Stimulated activated naive B cell treated with anti-CD40 and anti-IgM and Interleukin-4, amounts not matched to agents 10 μg/mL and 1 μg/mL and 100 μg/mL, for 72 hours (primary cell): ENCODE results near the gene BMP6.
A peak's percentile ranks its signal among the peaks of the same experiment; 100 is the strongest.
"Not testable (repeated sequence)": the region's sequence is repeated elsewhere in the genome, so short reads cannot be mapped to it uniquely, and the experiment has no call there.

Experiments used
- ATAC-seq, 2 donors: fragments of 150-1000 bp; cut with Tn5 transposase; replicated peaks; 2 replicates each; pipeline ENCODE4 v1.10.0; 2021; ENCODE audit warnings: moderate library complexity in 1 of 2
- DNase-seq: peaks from one replicate; pipeline ENCODE4 v3.0.0; 2021
- H3K27ac Mint-ChIP-seq: one replicate; pipeline ENCODE4 v1.8.0; 2022; ENCODE audit warnings: mild to moderate bottlenecking, mixed read lengths
- H3K27me3 Mint-ChIP-seq, 2 donors: one replicate each; pipeline ENCODE4 v1.8.0; 2022; ENCODE audit warnings: mixed read lengths in 2 of 2
- H3K36me3 Mint-ChIP-seq, 2 donors: one replicate each; pipeline ENCODE4 v1.8.0; 2022; ENCODE audit warnings: mixed read lengths in 2 of 2, mild to moderate bottlenecking in 1 of 2
- H3K4me1 Mint-ChIP-seq, 2 donors: one replicate each; pipeline ENCODE4 v1.8.0; 2022; ENCODE audit warnings: mixed read lengths in 2 of 2, mild to moderate bottlenecking in 1 of 2
- H3K4me3 Mint-ChIP-seq, 2 donors: one replicate each; pipeline ENCODE4 v1.8.0; 2022; ENCODE audit warnings: mild to moderate bottlenecking in 2 of 2, mixed read lengths in 2 of 2, moderate library complexity in 1 of 2
- H3K9me3 Mint-ChIP-seq, 2 donors: one replicate each; pipeline ENCODE4 v1.8.0; 2022; ENCODE audit warnings: mixed read lengths in 2 of 2, mild to moderate bottlenecking in 1 of 2

Gene BMP6

DNA sequence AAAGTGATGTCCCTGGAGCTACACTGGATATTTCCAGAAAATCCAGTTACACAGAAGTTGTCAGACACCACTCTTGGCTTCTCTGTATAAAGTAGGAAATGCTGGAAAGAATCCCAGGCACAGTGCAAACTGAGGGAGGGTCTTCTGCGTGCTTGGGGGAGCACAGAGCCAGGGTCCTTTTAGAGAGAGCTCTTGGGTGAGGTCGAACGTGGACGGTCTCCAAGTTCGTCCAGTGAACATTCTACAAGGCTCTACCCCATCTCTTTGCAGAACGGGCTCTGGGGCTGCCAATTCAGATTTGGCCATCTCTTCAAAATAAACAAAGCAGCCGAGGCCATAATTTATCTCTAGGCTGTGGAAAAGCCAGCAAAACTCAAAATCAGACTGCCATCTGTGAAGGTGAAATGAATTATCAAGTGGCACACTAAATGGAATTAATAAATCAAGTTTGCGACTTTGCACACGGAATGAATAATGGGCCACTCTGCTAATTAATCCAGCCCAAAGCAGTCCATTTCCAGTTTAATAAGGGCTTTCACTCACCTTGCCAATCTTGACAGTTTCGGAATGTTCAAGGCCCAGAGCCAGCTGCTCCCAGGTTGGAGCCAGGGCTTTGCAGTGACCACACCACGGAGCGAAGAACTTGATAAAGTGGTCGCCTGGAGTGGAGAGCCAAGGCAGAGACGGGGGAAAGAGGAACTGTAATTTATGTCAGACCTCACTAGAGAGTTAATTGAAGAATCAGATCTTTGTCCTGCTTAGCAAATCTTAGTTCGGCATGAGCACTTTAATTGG lies 165.4 kb downstream of the BMP6 start:
- H3K27ac Mint-ChIP-seq = peak overlapping the region; percentile 9
- ATAC-seq = no peak
- no peaks in the 10 kb centered on the region for H3K27me3 Mint-ChIP-seq
- no peak for DNase-seq
- H3K4me1 Mint-ChIP-seq = peaks cover 0 to 8% of the 10 kb centered on the region in 2 donors
- peaks cover 68 to 75% of the 10 kb centered on the region in 2 donors for H3K36me3 Mint-ChIP-seq
- no peak overlapping the region for H3K4me3 Mint-ChIP-seq
- H3K9me3 Mint-ChIP-seq = no peaks in the 10 kb centered on the region

DNA sequence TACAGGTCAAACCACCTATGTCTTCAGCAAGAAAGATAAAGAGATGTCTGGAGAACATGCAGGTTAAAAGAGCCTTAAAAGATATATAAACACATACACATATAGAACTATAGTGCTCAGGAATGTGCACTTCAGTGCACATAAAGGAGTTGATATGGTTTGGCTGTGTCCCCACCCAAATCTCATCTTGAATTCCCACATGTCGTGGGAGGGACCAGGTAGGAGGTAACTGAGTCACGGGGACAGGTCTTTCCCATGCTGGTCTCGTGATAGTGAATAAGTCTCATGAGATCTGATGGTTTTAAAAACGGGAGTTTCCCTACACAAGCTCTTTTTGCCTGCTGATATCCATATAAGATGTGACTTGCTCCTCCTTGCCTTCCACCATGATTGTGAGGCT lies 166.5 kb downstream of the BMP6 start:
- peaks cover 59 to 67% of the 10 kb centered on the region in 2 donors for H3K36me3 Mint-ChIP-seq
- H3K9me3 Mint-ChIP-seq, H3K27ac Mint-ChIP-seq: not testable (repeated sequence)

DNA sequence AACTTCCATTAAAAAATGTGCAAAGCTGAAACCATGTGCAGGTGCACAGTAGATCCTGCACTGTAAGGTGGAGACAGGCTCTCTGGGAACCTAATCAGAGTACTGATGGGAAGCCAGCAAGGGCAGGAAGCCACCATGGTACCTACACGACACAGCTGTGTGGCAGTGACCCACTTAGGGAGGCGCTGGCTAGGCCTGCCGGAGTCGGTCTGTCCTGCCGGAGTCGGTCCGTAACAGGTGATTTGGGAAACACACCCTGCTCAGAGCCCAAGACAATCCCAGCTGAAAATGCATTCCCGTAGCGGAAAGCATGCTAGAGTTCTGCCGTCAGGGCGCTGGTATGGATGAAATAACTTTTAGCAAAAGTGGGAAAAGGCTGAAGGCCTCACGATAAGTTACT lies 167.4 kb downstream of the BMP6 start:
- Mint-ChIP-seq H3K9me3 (no peaks in the 10 kb centered on the region), H3K27ac (peak overlapping the region; percentile 25), H3K4me3 (no peak overlapping the region), H3K36me3 (peaks cover 58 to 68% of the 10 kb centered on the region in 2 donors), H3K27me3 (no peaks in the 10 kb centered on the region), H3K4me1 (peaks cover 6 to 7% of the 10 kb centered on the region in 2 donors)
- DNase-seq = no peak
- no peak for ATAC-seq

More for the DNA sequence above, 166.5 kb downstream of the BMP6 start:
- H3K4me3 Mint-ChIP-seq, ATAC-seq, DNase-seq, H3K4me1 Mint-ChIP-seq, H3K27me3 Mint-ChIP-seq: not testable (repeated sequence)

GRCh38 chr6:7894262-7895124 lies 168.6 kb downstream of the BMP6 start:
- no peak overlapping the region for H3K27ac Mint-ChIP-seq
- no peak overlapping the region for H3K4me3 Mint-ChIP-seq
- ATAC-seq (no peak), DNase-seq (no peak)
- peaks cover 9 to 13% of the 10 kb centered on the region in 2 donors for H3K4me1 Mint-ChIP-seq
- peaks cover 61 to 71% of the 10 kb centered on the region in 2 donors for H3K36me3 Mint-ChIP-seq
- H3K9me3 Mint-ChIP-seq = no peaks in the 10 kb centered on the region
- no peaks in the 10 kb centered on the region for H3K27me3 Mint-ChIP-seq

- no peaks in the 10 kb centered on the region for H3K27me3 Mint-ChIP-seq
- DNase-seq (no peak), ATAC-seq (no peak)
- no peak overlapping the region for H3K27ac Mint-ChIP-seq
- no peak overlapping the region for H3K4me3 Mint-ChIP-seq
- H3K4me1 Mint-ChIP-seq = peaks cover 9 to 16% of the 10 kb centered on the region in 2 donors
- peaks cover 62 to 74% of the 10 kb centered on the region in 2 donors for H3K36me3 Mint-ChIP-seq
- no peaks in the 10 kb centered on the region for H3K9me3 Mint-ChIP-seq
Observed at GRCh38 chr6:7895125-7895423, 169.2 kb downstream of the BMP6 start.

DNA sequence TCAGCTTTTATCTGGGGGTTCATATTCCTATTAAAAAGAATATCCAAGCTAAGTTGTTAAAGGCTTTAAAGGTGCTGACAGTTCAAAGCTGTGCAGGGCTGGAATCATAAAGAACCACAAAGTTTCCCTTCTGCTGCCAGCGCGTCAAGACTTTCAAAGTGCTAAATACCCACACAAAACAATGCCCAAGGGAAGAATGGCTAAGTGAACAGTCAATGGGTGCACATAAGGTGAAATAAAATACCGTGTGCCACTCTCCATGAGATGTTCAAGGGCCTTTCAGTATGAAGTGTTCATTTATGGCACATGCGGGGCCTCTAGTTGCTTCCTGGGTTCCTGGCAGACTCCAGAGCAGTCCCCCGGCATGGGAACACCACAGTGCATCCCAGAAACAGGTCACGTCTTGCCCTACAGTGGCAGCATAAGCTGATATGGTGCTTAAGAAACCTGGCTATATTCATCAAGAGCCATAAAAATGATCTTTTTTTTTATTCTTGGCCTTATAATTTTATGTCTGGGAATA lies 170.6 kb downstream of the BMP6 start:
- no peak for DNase-seq
- no peak overlapping the region for H3K27ac Mint-ChIP-seq
- peaks cover 63 to 79% of the 10 kb centered on the region in 2 donors for H3K36me3 Mint-ChIP-seq
- ATAC-seq = no peak
- no peak overlapping the region for H3K4me3 Mint-ChIP-seq
- H3K4me1 Mint-ChIP-seq = peaks cover 18 to 30% of the 10 kb centered on the region in 2 donors
- H3K27me3 Mint-ChIP-seq = no peaks in the 10 kb centered on the region
- H3K9me3 Mint-ChIP-seq = no peaks in the 10 kb centered on the region

DNA sequence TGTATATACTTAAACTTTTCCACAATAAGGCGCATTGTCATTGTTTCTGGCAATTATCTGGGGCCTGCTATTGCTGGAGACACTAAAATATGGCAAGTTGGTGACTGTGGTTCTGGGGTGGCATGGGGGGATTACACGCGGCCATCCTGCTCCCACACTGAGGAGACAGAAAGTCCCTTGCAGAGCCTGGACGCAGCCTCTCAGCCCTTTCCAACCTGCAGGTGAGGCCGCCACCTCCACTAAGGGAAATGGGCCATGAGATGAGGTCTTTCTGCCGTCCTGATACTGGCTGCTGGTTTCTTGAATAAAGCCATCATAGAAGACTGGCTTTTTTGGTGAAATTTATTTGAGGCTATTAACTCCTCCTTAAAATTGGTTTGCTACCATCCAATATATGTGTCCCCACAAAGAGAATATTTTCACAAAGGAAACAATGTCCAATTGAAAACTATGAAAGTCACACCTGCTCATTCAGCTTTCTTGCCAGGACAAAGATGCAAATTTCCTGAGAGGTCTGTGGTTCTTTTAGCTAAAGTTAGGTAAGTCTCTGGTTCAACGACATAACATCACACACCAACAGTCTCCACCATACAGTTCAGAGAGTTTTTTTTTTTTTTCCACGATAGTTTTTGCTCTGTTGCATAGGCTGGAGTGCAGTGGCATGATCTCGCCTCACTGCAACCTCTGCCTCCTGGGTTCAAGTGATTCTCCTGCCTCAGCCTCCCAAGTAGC lies 171.7 kb downstream of the BMP6 start:
- peaks cover 60 to 78% of the 10 kb centered on the region in 2 donors for H3K36me3 Mint-ChIP-seq
- ATAC-seq = no peak
- no peak overlapping the region for H3K4me3 Mint-ChIP-seq
- H3K9me3 Mint-ChIP-seq = no peaks in the 10 kb centered on the region
- H3K4me1 Mint-ChIP-seq = peaks cover 24 to 41% of the 10 kb centered on the region in 2 donors
- no peak for DNase-seq
- no peaks in the 10 kb centered on the region for H3K27me3 Mint-ChIP-seq
- H3K27ac Mint-ChIP-seq = no peak overlapping the region

- H3K9me3 Mint-ChIP-seq, H3K27me3 Mint-ChIP-seq, H3K27ac Mint-ChIP-seq, H3K4me3 Mint-ChIP-seq, ATAC-seq, DNase-seq: not testable (repeated sequence)
- Mint-ChIP-seq H3K4me1 (peaks cover 28 to 47% of the 10 kb centered on the region in 2 donors), H3K36me3 (peaks cover 65 to 82% of the 10 kb centered on the region in 2 donors)
Observed at GRCh38 chr6:7898193-7898586, 172.3 kb downstream of the BMP6 start.

GRCh38 chr6:7899101-7899888 lies 173.4 kb downstream of the BMP6 start:
- no peaks in the 10 kb centered on the region for H3K27me3 Mint-ChIP-seq
- H3K9me3 Mint-ChIP-seq = no peaks in the 10 kb centered on the region
- H3K4me1 Mint-ChIP-seq = peaks cover 28 to 49% of the 10 kb centered on the region in 2 donors
- ATAC-seq (peak; percentile 58 to 63), DNase-seq (no peak)
- peaks cover 60 to 77% of the 10 kb centered on the region in 2 donors for H3K36me3 Mint-ChIP-seq
- no peak overlapping the region for H3K27ac Mint-ChIP-seq
- H3K4me3 Mint-ChIP-seq = no peak overlapping the region

GRCh38 chr6:7899889-7900213 lies 174.0 kb downstream of the BMP6 start:
- H3K4me3 Mint-ChIP-seq = no peak overlapping the region
- peaks cover 30 to 51% of the 10 kb centered on the region in 2 donors for H3K4me1 Mint-ChIP-seq
- peaks cover 61 to 77% of the 10 kb centered on the region in 2 donors for H3K36me3 Mint-ChIP-seq
- ATAC-seq (no peak), DNase-seq (no peak)
- no peaks in the 10 kb centered on the region for H3K9me3 Mint-ChIP-seq
- no peaks in the 10 kb centered on the region for H3K27me3 Mint-ChIP-seq
- no peak overlapping the region for H3K27ac Mint-ChIP-seq

- H3K27ac Mint-ChIP-seq = peak overlapping the region; percentile 42
Observed at GRCh38 chr6:7900621-7901020, 174.7 kb downstream of the BMP6 start.

DNA sequence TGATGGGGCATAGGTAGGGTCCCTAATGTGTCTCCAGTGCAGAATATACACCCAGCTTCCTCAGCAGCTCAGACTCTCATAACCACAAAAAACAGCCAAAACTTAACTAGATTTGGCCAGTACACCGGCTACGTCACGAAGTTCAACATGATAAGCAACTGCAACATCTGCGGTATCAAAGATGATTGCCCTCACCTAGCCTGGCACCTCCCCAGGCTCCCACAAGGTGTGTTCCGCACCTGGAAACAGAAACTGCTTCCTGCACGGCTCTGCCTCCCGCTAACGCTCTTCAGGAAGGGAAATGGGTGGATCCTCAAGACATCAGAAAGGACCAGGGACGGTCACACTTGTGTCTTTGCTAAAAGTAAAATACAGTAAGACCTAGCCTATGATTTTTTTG lies 175.2 kb downstream of the BMP6 start:
- Mint-ChIP-seq H3K36me3 (peaks cover 55 to 68% of the 10 kb centered on the region in 2 donors), H3K4me3 (no peak overlapping the region), H3K27me3 (no peaks in the 10 kb centered on the region), H3K27ac (peak overlapping the region; percentile 26), H3K4me1 (peaks cover 31 to 55% of the 10 kb centered on the region in 2 donors), H3K9me3 (no peaks in the 10 kb centered on the region)
- DNase-seq = no peak
- no peak for ATAC-seq

More at GRCh38 chr6:7900621-7901020, 174.7 kb downstream of the BMP6 start:
- Mint-ChIP-seq H3K27me3 (no peaks in the 10 kb centered on the region), H3K4me1 (peaks cover 34 to 55% of the 10 kb centered on the region in 2 donors), H3K36me3 (peaks cover 59 to 72% of the 10 kb centered on the region in 2 donors), H3K9me3 (no peaks in the 10 kb centered on the region), H3K4me3 (no peak overlapping the region)
- no peak for DNase-seq
- peak; percentile 76 to 81 for ATAC-seq

DNA sequence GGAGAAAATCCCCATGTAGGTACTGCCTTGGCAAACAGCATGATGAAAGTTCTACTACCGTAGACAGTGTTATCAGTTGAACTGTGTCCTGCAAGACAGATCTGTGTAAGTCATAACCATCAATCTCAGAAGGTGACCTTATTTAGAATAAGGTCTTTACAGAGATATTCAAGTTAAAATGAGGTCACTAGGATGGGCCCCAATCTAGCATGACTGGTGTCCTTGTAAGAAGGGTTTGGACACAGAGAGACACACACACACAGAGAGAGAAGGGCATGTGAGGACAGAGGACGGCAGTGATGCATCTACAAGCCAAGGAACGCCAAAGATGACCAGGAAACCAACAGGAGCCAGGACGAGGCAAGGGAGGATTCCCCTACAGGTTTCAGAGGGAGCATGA lies 175.9 kb downstream of the BMP6 start:
- no peak overlapping the region for H3K27ac Mint-ChIP-seq
- H3K36me3 Mint-ChIP-seq = peaks cover 55 to 65% of the 10 kb centered on the region in 2 donors

More for the DNA sequence above, 175.9 kb downstream of the BMP6 start:
- ATAC-seq (no peak), DNase-seq (no peak)
- Mint-ChIP-seq H3K27me3 (no peaks in the 10 kb centered on the region), H3K9me3 (no peaks in the 10 kb centered on the region), H3K4me1 (peaks cover 33 to 55% of the 10 kb centered on the region in 2 donors), H3K4me3 (no peak overlapping the region)
